ENCODE measurements around the gene UBA3.

UBA3 gene

GRCh38 chr3:69080233-69080920 lies at the start of gene UBA3:
TSS of gene UBA3 (minus strand) at chr3:69080365. CDS start at chr3:69080353, 12 bp downstream.
- peak; percentile 93 to 94 for DNase-seq

GRCh38 chr3:69129531-69129930 lies 49.4 kb upstream of the UBA3 start:
- no peak for DNase-seq

DNA sequence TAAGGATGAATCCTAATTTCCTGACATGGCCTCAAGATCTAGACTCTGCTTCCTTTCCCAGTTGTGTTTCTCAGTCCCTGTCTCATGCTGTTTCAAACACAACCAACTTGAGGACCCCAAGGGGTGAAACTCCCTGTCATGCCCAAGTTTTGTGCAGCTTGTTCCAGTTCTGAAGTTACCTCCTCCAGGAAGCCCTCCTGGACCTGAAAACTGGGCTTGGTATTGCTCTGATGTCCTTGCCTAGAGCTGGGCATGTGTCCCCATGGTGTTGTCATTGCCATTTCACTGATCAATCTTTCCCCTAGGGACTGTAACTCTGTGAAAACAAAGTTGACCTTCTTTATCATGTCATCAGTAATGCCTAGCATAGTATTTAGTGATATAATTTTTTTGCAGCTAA lies 48.3 kb upstream of the UBA3 start:
- no peak for DNase-seq

GRCh38 chr3:69126999-69127398 lies 46.8 kb upstream of the UBA3 start:
- no peak for DNase-seq

GRCh38 chr3:69126216-69126615 lies 46.1 kb upstream of the UBA3 start:
- DNase-seq, result no peak

- no peak for DNase-seq
Measured at GRCh38 chr3:69122403-69122802, 42.2 kb upstream of the UBA3 start, which contains the start of gene LMOD3. TSS of gene LMOD3 (minus strand) at chr3:69122595. CDS start at chr3:69122386, 209 bp downstream.

DNA sequence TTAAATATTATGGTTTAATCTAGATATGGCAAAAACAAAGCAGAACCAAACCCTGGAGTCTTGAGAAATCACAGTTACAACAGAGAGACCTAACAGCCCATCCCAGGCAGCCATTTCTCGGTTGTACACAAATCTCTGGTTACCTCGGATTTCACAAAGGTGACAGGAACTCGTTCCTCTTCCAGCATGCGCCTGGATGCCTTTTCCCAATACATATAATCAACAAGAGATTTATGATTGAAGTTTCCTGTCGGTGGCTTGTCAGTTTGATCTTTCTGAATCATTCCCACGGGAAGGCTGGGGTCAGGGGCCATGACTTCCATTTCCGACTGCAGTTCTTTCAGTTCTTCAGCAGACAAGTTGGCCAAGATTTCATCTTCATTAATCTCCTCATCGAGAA lies 41.8 kb upstream of the UBA3 start:
- no peak for DNase-seq

GRCh38 chr3:69121513-69121912 lies 41.3 kb upstream of the UBA3 start:
- DNase-seq, result no peak

DNA sequence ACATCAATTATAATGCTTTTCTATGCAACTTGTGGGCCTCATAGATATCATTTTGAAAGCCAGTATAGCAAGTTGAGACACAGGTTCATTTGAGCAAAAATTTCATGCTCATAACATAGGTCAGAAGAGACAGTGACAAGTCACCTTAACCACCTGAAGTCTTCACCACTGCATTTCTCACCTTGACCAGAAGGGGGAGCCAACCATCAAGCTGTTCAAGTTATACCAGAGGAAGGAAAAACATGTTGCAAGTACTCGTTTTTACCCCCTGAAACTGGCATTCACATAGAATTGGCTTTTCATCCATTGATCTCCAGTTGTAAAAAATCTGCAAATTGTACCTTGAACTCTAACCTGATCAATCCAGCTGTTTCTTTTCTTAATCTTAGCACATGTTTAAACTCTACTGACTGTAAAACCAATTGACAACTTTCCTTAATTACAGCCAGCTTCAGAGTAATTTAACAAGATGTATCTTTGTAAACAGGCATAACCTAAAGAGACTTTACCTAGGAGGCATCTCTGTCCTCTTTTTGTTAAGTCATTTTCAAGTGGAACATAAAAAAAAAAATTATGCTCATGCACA lies 40.8 kb upstream of the UBA3 start:
- peak; percentile 86 to 88 for DNase-seq

DNA sequence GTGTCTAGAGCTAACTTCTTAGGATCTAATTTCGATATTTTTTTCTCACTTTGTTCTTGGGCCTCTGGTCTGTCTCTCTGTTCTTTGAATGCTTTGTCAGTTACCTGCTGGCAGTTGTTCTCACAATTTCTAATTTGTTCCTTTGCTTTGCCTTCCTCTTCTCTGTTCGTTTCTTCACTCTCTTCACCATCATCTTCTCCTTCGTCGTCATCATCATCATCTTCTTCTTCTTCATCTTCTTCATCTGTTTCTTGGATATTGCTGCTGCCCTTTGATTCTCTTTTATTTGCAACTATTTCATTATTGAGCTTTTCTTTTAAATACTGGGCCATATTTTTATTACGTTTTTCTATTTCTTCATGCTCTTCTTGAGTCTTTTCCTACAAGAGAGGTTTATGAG lies 39.5 kb upstream of the UBA3 start:
- DNase-seq, result no peak

DNA sequence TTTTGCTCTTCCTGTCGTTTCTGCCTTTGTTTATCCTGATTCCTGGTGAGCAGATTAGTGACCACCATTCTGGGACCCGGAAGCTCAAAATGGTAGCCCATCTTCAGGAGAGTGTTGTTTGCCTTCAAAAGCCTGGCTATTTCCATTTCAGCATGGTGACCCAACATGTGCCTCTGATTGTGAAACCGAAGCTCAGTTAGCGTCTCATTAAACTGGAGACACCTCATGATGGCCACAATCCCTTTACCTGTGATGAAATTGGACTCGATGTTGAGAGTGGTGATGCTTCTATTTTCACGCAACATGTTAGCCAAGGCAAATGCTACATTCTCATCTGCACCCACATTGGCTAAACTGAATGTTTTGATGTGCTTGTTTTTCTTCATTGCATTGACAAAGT lies 39.0 kb upstream of the UBA3 start:
- no peak for DNase-seq

DNA sequence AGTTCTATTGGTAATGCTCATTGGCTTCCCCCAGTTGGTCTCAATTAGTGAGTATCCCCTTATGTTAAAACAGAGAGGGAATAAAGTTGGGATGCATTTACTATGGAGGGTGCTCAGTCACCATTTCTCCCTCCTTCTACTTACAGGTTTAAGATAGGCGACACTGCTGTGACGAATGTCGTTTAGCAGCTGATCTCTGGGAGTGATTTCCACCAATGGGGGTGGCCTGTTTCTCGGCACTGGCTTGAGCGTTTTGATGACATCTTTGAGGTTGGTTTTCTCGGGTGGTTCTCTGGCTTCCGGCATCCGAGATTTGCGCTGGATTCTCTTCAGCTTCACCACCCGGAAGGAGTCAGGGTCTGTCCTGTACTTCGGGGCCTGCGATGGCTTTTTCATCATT lies 38.4 kb upstream of the UBA3 start:
- DNase-seq, result no peak

DNA sequence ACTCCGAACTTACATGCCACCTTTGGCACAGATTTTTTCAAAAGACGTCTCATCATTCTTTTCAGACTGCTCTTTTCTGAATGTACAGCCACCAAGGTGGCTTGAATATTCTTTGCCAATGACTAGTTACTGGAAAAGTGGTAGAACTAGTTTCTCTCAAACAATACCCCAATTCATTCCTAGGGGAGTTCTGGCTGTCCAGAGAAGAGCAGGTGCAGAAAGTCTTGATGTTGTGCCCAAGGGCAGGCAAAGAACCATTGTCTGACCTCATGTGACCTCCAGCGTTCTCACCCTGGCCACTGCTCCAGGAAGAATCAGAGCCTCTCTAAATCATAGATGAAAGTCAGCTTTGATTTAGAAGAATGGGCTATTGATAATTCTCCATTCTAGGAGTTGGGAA lies 36.7 kb upstream of the UBA3 start:
- no peak for DNase-seq

- no peak for DNase-seq
Measured at GRCh38 chr3:69116162-69116561, 36.0 kb upstream of the UBA3 start.

- DNase-seq, result no peak
Measured at GRCh38 chr3:69115731-69116130, 35.6 kb upstream of the UBA3 start.

GRCh38 chr3:69113536-69113935 lies 33.4 kb upstream of the UBA3 start:
- DNase-seq, result no peak

GRCh38 chr3:69110941-69111546 lies 30.9 kb upstream of the UBA3 start:
- DNase-seq, result no peak

- DNase-seq, result no peak
Measured at GRCh38 chr3:69108811-69109210, 28.6 kb upstream of the UBA3 start.

- no peak for DNase-seq
Measured at GRCh38 chr3:69107841-69108240, 27.7 kb upstream of the UBA3 start.

DNA sequence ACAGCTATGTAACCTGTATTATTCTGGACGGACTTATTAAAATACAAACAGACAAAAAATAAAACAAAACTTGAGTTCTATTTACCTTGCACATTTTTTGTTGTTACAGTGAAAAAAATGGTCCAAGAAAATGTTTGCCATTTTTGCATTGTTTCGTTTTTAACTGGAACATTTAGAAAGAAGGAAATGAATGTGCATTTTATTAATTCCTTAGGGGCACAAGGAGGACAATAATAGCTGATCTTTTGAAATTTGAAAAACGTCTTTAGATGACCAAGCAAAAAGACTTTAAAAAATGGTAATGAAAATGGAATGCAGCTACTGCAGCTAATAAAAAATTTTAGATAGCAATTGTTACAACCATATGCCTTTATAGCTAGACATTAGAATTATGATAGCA lies 25.2 kb upstream of the UBA3 start:
- no peak for DNase-seq

- DNase-seq, result no peak
Measured at GRCh38 chr3:69104586-69104985, 24.4 kb upstream of the UBA3 start.

DNA sequence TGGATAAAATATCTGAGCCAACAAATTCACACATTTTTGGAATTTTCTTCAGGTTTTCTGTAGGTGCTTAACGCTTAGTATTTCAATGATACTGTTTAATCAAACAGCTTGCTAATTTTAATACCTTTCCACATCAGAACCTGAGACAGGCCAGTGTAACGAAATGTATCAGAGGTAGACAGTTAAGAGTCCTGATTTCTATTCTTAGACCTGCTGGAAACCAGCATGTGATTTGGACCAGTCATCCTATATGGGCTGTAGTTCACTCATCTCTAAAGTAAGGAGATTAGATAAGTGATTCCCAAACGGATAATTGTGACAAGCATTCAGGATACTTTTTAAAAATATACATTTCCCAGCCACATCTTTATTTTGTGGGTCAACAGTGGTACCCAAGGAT lies 23.0 kb upstream of the UBA3 start:
- DNase-seq, result no peak

- DNase-seq, result no peak
Measured at GRCh38 chr3:69102384-69102783, 22.2 kb upstream of the UBA3 start.

DNA sequence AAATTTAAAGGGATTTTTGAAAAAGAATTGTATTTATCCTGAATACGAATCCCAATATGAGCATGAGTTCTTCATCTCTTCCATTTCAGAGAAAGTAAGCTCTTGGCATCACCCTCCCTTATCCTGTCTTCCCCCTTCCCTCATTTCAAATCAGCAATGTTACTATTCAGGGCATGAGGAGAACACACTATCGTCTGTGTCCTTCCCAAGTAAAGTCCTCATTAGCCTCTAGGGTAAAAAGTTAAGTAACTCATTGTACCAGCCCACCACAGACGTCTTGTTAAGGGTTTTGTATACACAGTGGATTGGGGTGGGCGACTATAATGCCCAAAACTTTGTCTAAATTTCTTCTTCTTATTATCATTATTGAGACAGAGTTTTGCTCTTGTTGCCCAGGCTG lies 19.4 kb upstream of the UBA3 start:
- no peak for DNase-seq

Measured in activated T-cell treated with anti-CD3 and anti-CD28 coated beads, Interleukin-2, amount 50 U/mL, for 48 hours (primary cell).